SK-N-SH (cell line): Measurements from ENCODE around the gene ADAMTS9. TPM values are rescaled to one million over a fixed set of nuclear protein-coding genes. Genes with fewer than 3 reads are reported as not detected.

Source experiments
- CTCF ChIA-PET: fragments of 300-600, 350-600 bp; formaldehyde crosslinking; extraction: SDS; loops from one replicate; lab custom pipeline; 2021; lab: Yijun Ruan, JAX
- POLR2A ChIA-PET: fragments of 350-600 bp; sonication (Branson Sonifier 250); formaldehyde crosslinking; extraction: SDS; loops from one replicate; lab custom pipeline; 2020; ENCODE audit warnings: antibody characterized with exemption, inconsistent platforms; lab: Yijun Ruan, JAX
- DNase-seq: peaks from one replicate; pipeline ENCODE4 v3.0.0; 2012
- H2AFZ ChIP-seq: fragments of 200-600 bp; sonication (generic); 2 replicates; pipeline ENCODE4 v1.8.1; 2016; ENCODE audit warnings: antibody characterized with exemption, mild to moderate bottlenecking, low read depth
- H3F3A ChIP-seq: fragments of 200-600 bp; sonication (generic); replicated peaks from 2 replicates; pipeline ENCODE3; 2016; ENCODE audit warnings: antibody characterized with exemption, mild to moderate bottlenecking; ENCODE audit not compliant: insufficient read depth
- H3K27ac ChIP-seq, 2 experiments: fragments of 200-500 bp in 1 of 2; fragments of 200-600 bp in 1 of 2; sonication (Bioruptor generic) in 1 of 2; sonication (generic), shearing (Covaris generic) in 1 of 2; 2 replicates each; pipeline versions ENCODE4 v1.5.1 to v1.6.1; 2014 to 2016; ENCODE audit warnings: low read depth in 2 of 2, inconsistent platforms in 1 of 2, low read length in 1 of 2, mild to moderate bottlenecking in 1 of 2, mixed read lengths in 1 of 2
- H3K27me3 ChIP-seq: fragments of 200-600 bp; sonication (generic), shearing (Covaris generic); 2 replicates; pipeline ENCODE4 v1.6.1; 2016; ENCODE audit warnings: mixed run types; ENCODE audit not compliant: insufficient read depth
- H3K36me3 ChIP-seq, 2 experiments: fragments of 200-500 bp in 1 of 2; fragments of 200-600 bp in 1 of 2; sonication (Bioruptor generic) in 1 of 2; sonication (generic) in 1 of 2; replicated peaks in 1 of 2; 2 replicates each; pipeline versions ENCODE3 to v1.5.1; 2014 to 2016; ENCODE audit warnings: low read length in 1 of 2, mild to moderate bottlenecking in 1 of 2; ENCODE audit not compliant: insufficient read depth in 2 of 2, control insufficient read depth in 1 of 2
- H3K4me1 ChIP-seq, 2 experiments: fragments of 200-500 bp in 1 of 2; fragments of 200-600 bp in 1 of 2; sonication (Bioruptor generic) in 1 of 2; sonication (generic), shearing (Covaris generic) in 1 of 2; 2 replicates each; pipeline versions ENCODE4 v1.5.1 to v1.6.1; 2014 to 2016; ENCODE audit warnings: low read depth in 1 of 2, low read length in 1 of 2, mixed run types in 1 of 2; ENCODE audit not compliant: insufficient read depth in 2 of 2, control insufficient read depth in 1 of 2
- H3K4me2 ChIP-seq: fragments of 200-600 bp; sonication (generic), shearing (Covaris generic); 2 replicates; pipeline ENCODE4 v1.6.1; 2017; ENCODE audit warnings: mixed run types
- H3K4me3 ChIP-seq, 2 experiments: fragments of 200-500 bp in 1 of 2; fragments of 200-600 bp in 1 of 2; sonication (Bioruptor generic) in 1 of 2; sonication (generic), shearing (Covaris generic) in 1 of 2; 2 replicates each; pipeline versions ENCODE4 v1.5.1 to v1.8.1; 2014 to 2016; ENCODE audit warnings: low read depth in 2 of 2, inconsistent platforms in 1 of 2, low read length in 1 of 2, mild to moderate bottlenecking in 1 of 2, mixed read lengths in 1 of 2, moderate library complexity in 1 of 2
- H3K79me2 ChIP-seq: fragments of 200-600 bp; sonication (generic); 2 replicates; pipeline ENCODE4 v1.8.1; 2017; ENCODE audit warnings: mild to moderate bottlenecking; ENCODE audit not compliant: insufficient read depth
- H3K9ac ChIP-seq: fragments of 200-600 bp; sonication (generic); 2 replicates; pipeline ENCODE4 v1.6.1; 2017; ENCODE audit warnings: mixed run types
- H3K9me2 ChIP-seq: fragments of 200-600 bp; sonication (generic); 2 replicates; pipeline ENCODE4 v1.6.1; 2017; ENCODE audit warnings: mixed run types
- H3K9me3 ChIP-seq: fragments of 200-600 bp; sonication (generic); 2 replicates; pipeline ENCODE4 v1.6.1; 2017; ENCODE audit warnings: mixed run types, mild to moderate bottlenecking, moderate library complexity
- H4K20me1 ChIP-seq: fragments of 200-600 bp; sonication (generic); 2 replicates; pipeline ENCODE4 v1.6.1; 2017; ENCODE audit warnings: mild to moderate bottlenecking, mixed run types; ENCODE audit not compliant: insufficient read depth
- EZH2phosphoT487 ChIP-seq: fragments of 200-600 bp; sonication (generic); IDR thresholded peaks from 2 replicates; pipeline ENCODE4 v1.6.1; 2017; ENCODE audit warnings: low read depth, mixed run types, mild to moderate bottlenecking, antibody characterized with exemption, moderate library complexity, borderline replicate concordance
- FOSL2 ChIP-seq: IDR thresholded peaks from 2 replicates; pipeline ENCODE4 v1.4.0; 2012; ENCODE audit warnings: low read depth, mild to moderate bottlenecking, moderate library complexity, borderline replicate concordance
- RAD21 ChIP-seq: IDR thresholded peaks from 2 replicates; pipeline ENCODE4 v1.6.1; 2012; ENCODE audit warnings: mild to moderate bottlenecking, low read length
- RFX5 ChIP-seq: IDR thresholded peaks from 2 replicates; pipeline ENCODE4 v1.6.1; 2012; ENCODE audit warnings: mild to moderate bottlenecking, improper control_type of control experiment, low read length
- SIN3A ChIP-seq: IDR thresholded peaks from 2 replicates; pipeline ENCODE4 v1.6.1; 2012; ENCODE audit warnings: low read depth, mild to moderate bottlenecking, low read length, moderate library complexity, borderline replicate concordance
- SMC3 ChIP-seq: IDR thresholded peaks from 2 replicates; pipeline ENCODE4 v1.6.1; 2012; ENCODE audit warnings: low read depth, low read length, improper control_type of control experiment
- YY1 ChIP-seq: IDR thresholded peaks from 2 replicates; pipeline ENCODE4 v1.4.0; 2012; ENCODE audit warnings: low read depth, mild to moderate bottlenecking
- WGBS: methylation state at CpG from one replicate; pipeline ENCODE4 v1.1.6; 2017; ENCODE audit warnings: low lambda C conversion rate; 5-methylcytosine and 5-hydroxymethylcytosine counted together
- polyA plus RNA-seq, 3 experiments: library from polyadenylated mRNA; depleted of rRNA; stranded (reverse); fragments of >200 nt; gene quantifications; 2 replicates each; pipeline ENCODE4 v1.2.3, GENCODE V29; 2012
- TF ChIP-seq, protein P1 (sequence below): IDR thresholded peaks from 2 replicates; pipeline ENCODE4 v1.6.1; 2012; ENCODE audit warnings: mild to moderate bottlenecking, low read depth, low read length, moderate library complexity
- TF ChIP-seq, protein P2 (sequence below): IDR thresholded peaks from 2 replicates; pipeline ENCODE4 v1.4.0; 2012; ENCODE audit warnings: low read depth, borderline replicate concordance

Gene ADAMTS9
- polyA plus RNA-seq, 1 of the 3 experiments (the other 2 are of a cell fraction), result 4.1 TPM

GRCh38 chr3:64505419-64505818, 182.4 kb downstream of the ADAMTS9 start (continued):
- TF ChIP-seq, protein P1, sequence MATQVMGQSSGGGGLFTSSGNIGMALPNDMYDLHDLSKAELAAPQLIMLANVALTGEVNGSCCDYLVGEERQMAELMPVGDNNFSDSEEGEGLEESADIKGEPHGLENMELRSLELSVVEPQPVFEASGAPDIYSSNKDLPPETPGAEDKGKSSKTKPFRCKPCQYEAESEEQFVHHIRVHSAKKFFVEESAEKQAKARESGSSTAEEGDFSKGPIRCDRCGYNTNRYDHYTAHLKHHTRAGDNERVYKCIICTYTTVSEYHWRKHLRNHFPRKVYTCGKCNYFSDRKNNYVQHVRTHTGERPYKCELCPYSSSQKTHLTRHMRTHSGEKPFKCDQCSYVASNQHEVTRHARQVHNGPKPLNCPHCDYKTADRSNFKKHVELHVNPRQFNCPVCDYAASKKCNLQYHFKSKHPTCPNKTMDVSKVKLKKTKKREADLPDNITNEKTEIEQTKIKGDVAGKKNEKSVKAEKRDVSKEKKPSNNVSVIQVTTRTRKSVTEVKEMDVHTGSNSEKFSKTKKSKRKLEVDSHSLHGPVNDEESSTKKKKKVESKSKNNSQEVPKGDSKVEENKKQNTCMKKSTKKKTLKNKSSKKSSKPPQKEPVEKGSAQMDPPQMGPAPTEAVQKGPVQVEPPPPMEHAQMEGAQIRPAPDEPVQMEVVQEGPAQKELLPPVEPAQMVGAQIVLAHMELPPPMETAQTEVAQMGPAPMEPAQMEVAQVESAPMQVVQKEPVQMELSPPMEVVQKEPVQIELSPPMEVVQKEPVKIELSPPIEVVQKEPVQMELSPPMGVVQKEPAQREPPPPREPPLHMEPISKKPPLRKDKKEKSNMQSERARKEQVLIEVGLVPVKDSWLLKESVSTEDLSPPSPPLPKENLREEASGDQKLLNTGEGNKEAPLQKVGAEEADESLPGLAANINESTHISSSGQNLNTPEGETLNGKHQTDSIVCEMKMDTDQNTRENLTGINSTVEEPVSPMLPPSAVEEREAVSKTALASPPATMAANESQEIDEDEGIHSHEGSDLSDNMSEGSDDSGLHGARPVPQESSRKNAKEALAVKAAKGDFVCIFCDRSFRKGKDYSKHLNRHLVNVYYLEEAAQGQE, result no peak
- TF ChIP-seq FOSL2 (no peak), RFX5 (no peak), SMC3 (no peak), EZH2phosphoT487 (no peak), YY1 (no peak)

- Histone ChIP-seq H3K9me2 (no peaks in the 10 kb centered on the region), H3K4me2 (no peak overlapping the region), H3K27ac (no peak overlapping the region), H3K27me3 (no peaks in the 10 kb centered on the region), H3K36me3 (no peaks in the 10 kb centered on the region), H4K20me1 (no peaks in the 10 kb centered on the region), H3K9ac (no peak overlapping the region), H3K9me3 (no peaks in the 10 kb centered on the region), H3K79me2 (no peaks in the 10 kb centered on the region), H2AFZ (no peak overlapping the region), H3F3A (no peaks in the 10 kb centered on the region), H3K4me3 (no peak overlapping the region), H3K4me1 (no peaks in the 10 kb centered on the region; a peak in 1 of 4 replicates)
- TF ChIP-seq, protein P2, sequence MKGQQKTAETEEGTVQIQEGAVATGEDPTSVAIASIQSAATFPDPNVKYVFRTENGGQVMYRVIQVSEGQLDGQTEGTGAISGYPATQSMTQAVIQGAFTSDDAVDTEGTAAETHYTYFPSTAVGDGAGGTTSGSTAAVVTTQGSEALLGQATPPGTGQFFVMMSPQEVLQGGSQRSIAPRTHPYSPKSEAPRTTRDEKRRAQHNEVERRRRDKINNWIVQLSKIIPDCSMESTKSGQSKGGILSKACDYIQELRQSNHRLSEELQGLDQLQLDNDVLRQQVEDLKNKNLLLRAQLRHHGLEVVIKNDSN, result no peak
- no peak for TF ChIP-seq SIN3A
- TF ChIP-seq, protein P1, result no peak
- no peak for TF ChIP-seq RAD21
- TF ChIP-seq EZH2phosphoT487, result no peak
- POLR2A ChIA-PET, result no interaction called here
- CTCF ChIA-PET, result no interaction called here
- 72% methylated on average over 1 of the region's 1 CpG for WGBS
- DNase-seq, result no peak
These were observed 185.5 kb downstream of the ADAMTS9 start for GRCh38 chr3:64502284-64502683.
